ENCODE data around the gene NINL. TPM values are rescaled to one million over a fixed set of nuclear protein-coding genes. Genes with fewer than 3 reads are reported as not detected.
A peak's percentile ranks its signal among the peaks of the same experiment; 100 is the strongest.
"Not testable (repeated sequence)": the region's sequence is repeated elsewhere in the genome, so short reads cannot be mapped to it uniquely, and the experiment has no call there.

Gene NINL
- total RNA-seq, 4 donors from 2014 or later, result 4.7 to 9.7 (median 6.7) TPM

DNA sequence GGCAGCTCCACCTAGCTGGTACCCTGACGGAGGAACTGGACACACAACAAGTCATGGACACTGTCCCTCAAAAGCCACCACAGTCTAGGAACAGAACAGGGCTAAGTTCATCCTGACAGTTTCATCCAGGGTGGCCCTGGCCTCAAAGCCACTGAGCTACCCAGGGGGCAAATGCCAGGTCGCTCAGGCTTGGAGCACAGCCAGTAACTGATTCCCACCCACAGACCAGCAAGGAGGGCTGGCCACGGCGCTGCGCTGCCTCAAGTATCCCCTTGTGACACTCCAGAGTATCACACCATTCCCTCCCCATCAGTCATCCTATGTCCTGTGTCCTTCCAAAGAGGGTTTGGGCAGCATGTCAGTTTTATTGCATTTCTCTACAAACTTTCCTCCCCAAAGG is 105.7 kb downstream of the NINL start:
- no peak for ATAC-seq (ENCODE audit: low FRiP score)
- TF ChIP-seq, protein P1, sequence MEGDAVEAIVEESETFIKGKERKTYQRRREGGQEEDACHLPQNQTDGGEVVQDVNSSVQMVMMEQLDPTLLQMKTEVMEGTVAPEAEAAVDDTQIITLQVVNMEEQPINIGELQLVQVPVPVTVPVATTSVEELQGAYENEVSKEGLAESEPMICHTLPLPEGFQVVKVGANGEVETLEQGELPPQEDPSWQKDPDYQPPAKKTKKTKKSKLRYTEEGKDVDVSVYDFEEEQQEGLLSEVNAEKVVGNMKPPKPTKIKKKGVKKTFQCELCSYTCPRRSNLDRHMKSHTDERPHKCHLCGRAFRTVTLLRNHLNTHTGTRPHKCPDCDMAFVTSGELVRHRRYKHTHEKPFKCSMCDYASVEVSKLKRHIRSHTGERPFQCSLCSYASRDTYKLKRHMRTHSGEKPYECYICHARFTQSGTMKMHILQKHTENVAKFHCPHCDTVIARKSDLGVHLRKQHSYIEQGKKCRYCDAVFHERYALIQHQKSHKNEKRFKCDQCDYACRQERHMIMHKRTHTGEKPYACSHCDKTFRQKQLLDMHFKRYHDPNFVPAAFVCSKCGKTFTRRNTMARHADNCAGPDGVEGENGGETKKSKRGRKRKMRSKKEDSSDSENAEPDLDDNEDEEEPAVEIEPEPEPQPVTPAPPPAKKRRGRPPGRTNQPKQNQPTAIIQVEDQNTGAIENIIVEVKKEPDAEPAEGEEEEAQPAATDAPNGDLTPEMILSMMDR (IDR thresholded peaks at IDR 0.05), result no peak
- no peak for DNase-seq (ENCODE audit: low spot score)

DNA sequence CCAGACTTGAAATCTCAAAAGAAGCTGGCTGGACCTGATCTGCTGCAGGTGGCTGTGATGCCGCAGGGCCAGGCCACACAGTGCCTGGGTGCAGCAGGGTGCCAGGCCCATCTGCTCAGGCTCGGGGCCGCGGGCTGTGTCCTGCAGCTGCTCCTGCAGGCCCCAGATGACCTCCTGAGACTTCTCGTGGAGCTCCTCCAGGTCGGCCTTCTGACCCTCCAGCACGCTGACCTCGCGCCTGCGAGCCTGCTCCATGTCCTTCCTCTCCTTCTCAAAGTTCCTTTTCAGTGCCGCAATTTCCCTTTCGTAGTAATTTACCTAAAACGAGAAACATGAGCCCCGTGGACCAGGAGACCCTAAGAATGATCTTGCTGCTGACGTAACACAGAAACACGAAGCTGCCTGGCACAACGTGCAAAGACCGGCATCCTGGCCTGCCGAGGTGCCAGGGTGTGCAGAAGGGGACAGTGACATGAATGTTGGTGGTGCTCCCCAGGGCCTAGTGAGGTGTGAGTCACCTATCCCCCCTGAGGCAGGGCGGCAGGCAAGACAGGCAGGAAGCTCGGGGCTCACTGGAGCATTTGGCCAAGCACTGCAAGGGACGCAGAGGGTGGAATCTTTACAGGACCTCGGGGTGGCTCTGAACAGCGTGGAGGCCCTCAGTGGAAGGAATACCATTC is 106.3 kb downstream of the NINL start:
- peak; percentile 30 for ATAC-seq (ENCODE audit: low FRiP score)
- no peak for DNase-seq (ENCODE audit: low spot score)
- TF ChIP-seq, protein P1 (IDR thresholded peaks at IDR 0.05), result no peak

DNA sequence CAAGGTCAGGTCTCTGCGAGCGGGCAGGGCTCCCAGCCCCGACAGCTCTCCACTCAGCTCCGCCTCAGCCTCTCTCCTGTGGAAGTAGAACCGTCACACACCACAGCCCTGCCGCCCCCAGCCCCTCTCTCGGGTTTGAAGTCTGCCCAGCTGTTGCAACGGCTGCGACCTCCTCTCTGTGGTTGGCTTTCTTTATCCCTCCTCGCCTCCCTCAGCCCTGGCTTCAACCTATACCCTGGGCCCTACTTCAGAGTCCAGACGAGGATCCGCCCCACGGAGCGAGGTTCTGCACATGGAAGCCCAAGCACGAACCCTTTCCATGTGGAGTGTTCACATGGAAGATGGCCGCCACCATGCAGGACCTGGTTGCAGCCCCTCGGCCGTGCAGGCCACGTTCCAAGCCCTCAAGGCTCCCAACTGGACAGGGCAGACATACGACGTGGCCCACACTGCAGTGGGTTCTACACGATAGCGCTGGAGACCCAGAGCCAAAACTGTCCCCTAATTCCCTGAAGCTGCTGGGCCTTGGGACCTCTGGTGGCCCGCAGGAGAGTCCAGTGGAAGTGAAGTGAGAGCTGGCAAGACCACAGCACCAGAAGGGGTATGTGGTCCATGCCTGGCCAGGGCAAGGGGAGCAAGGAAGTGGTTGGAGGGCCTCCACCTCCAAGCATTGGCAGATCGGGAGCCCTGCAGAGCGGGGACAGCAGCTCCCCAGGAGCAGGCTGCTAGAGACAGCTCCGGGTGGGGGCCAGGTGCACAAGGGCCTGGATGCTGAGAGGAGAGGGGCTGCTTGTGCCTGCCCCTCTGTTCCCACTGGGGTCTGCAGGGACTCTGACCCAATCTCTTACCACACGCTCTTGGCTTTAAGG is 108.1 kb downstream of the NINL start:
- ATAC-seq (ENCODE audit: low FRiP score), result no peak
- TF ChIP-seq, protein P1 (IDR thresholded peaks at IDR 0.05), result no peak
- no peak for DNase-seq (ENCODE audit: low spot score)

DNA sequence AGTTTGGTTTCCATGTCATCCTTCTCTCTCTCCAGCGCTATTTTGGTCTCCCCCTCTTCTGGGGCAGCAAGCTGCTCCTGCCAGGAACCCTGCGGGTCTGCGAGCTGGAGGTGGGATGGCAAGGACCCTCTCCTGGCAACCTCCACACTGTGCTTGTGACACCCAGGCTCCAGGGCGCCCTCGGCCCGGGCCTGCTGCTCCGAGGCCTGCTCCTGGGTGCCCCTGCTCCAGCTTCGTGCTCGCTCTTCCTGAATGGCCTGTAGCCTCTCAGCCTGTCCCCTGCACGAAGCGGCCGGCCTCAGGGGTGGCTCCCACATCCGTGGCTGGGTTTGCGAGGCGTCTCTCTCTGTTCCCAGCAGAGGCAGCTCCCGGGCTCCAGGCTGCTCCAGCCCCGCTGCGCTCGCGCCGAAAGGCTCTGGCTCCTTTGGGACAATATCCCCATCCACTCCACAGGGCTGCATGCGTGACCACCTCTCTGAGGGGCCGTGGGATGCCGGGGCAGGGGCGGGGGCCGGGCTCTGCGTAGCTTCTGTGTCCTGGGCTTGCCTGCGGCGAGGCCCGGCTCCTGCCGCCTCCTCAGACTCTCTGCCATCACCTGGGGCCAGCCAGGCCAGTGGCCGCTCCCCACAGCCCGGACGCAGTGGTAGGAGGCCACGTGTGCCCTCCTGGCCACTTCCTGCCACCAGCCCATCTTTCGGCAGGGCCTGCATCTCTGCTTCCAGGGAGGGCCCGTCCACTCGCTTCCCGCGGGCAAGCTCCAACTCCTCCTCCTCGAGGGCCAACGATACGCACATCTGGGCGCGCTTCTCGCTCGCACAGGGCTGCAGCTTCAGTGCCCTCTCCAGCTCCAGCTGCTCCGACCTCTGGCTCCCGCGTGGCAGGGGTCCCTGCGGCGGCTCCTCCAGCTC is 109.0 kb downstream of the NINL start:
- no peak for DNase-seq (ENCODE audit: low spot score)
- no peak for ATAC-seq (ENCODE audit: low FRiP score)
- TF ChIP-seq, protein P1 (IDR thresholded peaks at IDR 0.05), result no peak

DNA sequence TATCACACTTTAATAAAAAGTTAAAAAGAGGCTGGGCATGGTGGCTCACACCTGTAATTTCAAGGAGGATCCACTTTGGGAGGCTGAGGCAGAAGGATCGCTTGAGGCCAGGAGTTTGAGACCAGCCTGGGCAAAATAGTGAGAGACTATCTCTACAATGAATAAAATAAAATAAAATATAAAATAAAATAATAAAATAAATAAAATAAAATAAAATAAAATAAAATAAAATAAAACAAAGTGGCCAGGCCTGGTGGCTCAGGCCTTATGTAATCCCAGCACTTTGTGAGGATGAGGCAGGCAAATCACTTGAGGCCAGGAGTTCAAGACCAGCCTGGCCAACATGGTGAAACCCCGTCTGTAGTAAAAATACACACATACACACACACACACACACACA is 112.0 kb downstream of the NINL start:
- DNase-seq (ENCODE audit: low spot score); ATAC-seq (ENCODE audit: low FRiP score): not testable (repeated sequence)

DNA sequence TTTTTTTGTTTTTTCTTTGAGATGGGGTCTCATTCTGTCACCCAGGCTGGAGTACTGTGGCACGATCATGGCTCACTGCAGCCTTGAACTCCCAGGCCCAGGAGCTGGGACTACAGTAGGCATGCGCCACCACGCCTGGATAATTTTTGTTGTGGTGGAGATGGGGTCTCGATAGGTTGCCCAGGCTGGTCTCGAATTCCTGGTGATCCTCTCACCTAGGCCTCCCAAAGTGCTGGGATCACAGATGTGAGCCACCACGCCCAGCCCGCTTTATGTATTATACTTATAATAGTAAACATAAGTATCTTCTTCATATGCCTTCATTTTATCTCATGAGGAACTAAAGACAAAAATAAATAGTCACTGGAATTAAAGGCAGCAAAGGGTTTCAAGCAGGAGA is 114.3 kb downstream of the NINL start:
- TF ChIP-seq, protein P1 (IDR thresholded peaks at IDR 0.05), result no peak
- DNase-seq (ENCODE audit: low spot score) (no peak), ATAC-seq (ENCODE audit: low FRiP score) (no peak)

DNA sequence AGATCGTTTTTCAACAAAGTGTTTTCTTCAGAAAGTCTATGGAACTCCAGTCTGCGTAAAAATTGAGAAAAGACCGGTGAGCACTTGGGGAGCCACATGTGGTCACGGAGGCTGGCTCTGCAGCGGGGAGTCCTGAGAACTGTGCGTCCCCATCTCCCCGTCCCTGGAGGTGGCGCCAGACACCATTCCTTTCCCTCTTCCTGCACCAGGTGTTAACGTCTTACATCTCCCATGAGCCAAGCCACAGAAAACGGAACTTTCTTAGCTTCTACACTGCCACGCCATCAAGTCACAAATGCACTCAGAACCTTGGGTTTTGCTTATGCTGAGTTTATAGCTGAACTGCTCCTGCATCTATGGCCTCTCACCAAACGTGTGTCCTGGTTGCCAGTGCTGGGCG is 115.3 kb downstream of the NINL start:
- DNase-seq (ENCODE audit: low spot score) (no peak), ATAC-seq (ENCODE audit: low FRiP score) (no peak)
- TF ChIP-seq, protein P1 (IDR thresholded peaks at IDR 0.05), result no peak

All from omental fat pad (tissue), 4 donors.